HepG2 (cell line): ENCODE data around the gene UBQLN2. TPM values are rescaled to one million over a fixed set of nuclear protein-coding genes. Genes with fewer than 3 reads are reported as not detected.

Experiments
- ATAC-seq: fragments of 200-7000 bp; cut with Tn5 transposase; 3 replicates; pipeline ENCODE4 v1.9.1; 2020; ENCODE audit warnings: mild to moderate bottlenecking, moderate library complexity
- Bru-seq: library from RNA; stranded (reverse); fragments of 400-500 nt; gene quantifications from one replicate; lab custom pipeline; 2021; lab: Mats Ljungman, UMichigan
- BruChase-seq, 2 experiments: library from RNA; stranded (reverse); fragments of 400-500 nt; gene quantifications; one replicate each; lab custom pipeline; 2021; lab: Mats Ljungman, UMichigan
- BruUV-seq: library from RNA; stranded (reverse); fragments of 400-500 nt; replicated peaks from 2 replicates; lab custom pipeline; 2021; lab: Mats Ljungman, UMichigan
- CTCF ChIA-PET: fragments of 300-600 bp; formaldehyde crosslinking; extraction: SDS; loops from one replicate; lab custom pipeline; 2021; ENCODE audit warnings: low total read pairs, inconsistent platforms, low intra/inter-chr PET ratio; lab: Yijun Ruan, JAX
- POLR2A ChIA-PET: fragments of 350-600 bp; sonication (Branson Sonifier 250); formaldehyde crosslinking; loops from one replicate; lab custom pipeline; 2020; ENCODE audit warnings: antibody characterized with exemption, inconsistent platforms; lab: Yijun Ruan, JAX
- DNase-seq: peaks from one replicate; pipeline ENCODE4 v3.0.0-alpha.2; 2015; ENCODE audit warnings: low spot score
- FAIRE-seq: peaks from 3 replicates; lab custom pipeline; 2011; peaks lifted over from hg19 to GRCh38; lab: Jason Lieb, UNC
- H2AFZ ChIP-seq: one replicate; pipeline ENCODE4 v1.6.1; 2011; ENCODE audit warnings: low read length, inconsistent platforms
- H3K27ac ChIP-seq: fragments of 300-600 bp; 3 replicates; pipeline ENCODE4 v1.8.0; 2011; ENCODE audit warnings: mixed run types, mild to moderate bottlenecking, mixed read lengths, low read length, inconsistent platforms; ENCODE audit not compliant: insufficient read depth; ENCODE audit errors: extremely low read length
- H3K27me3 ChIP-seq, 2 experiments: fragments of 200-600 bp in 1 of 2; 2 replicates in 1 of 2; 3 replicates in 1 of 2; pipeline versions ENCODE4 v1.6.0 to v1.8.0; 2011; ENCODE audit warnings: low read length in 2 of 2, mild to moderate bottlenecking in 2 of 2, moderate library complexity in 2 of 2, inconsistent platforms in 1 of 2; ENCODE audit not compliant: insufficient read depth in 2 of 2, control insufficient read depth in 1 of 2
- H3K36me3 ChIP-seq, 2 experiments: fragments of 200-600 bp in 1 of 2; replicated peaks in 1 of 2; 2 replicates in 1 of 2; 3 replicates in 1 of 2; pipeline versions ENCODE4 v1.5.1 to v1.8.0; 2011; ENCODE audit warnings: low read length in 2 of 2, inconsistent platforms in 1 of 2; ENCODE audit not compliant: insufficient read depth in 2 of 2, control insufficient read depth in 1 of 2
- H3K4me1 ChIP-seq: 2 replicates; pipeline ENCODE4 v1.5.1; 2012; ENCODE audit warnings: low read length, inconsistent platforms; ENCODE audit not compliant: insufficient read depth
- H3K4me2 ChIP-seq: 2 replicates; pipeline ENCODE4 v1.6.0; 2011; ENCODE audit warnings: low read depth, low read length, inconsistent platforms
- H3K4me3 ChIP-seq, 3 experiments: fragments of 200-600 bp in 1 of 3; sonication (generic), shearing (Covaris generic) in 1 of 3; replicated peaks in 1 of 3; 2 replicates each; pipeline ENCODE4 v1.5.1; 2011 to 2016; ENCODE audit warnings: low read length in 3 of 3, inconsistent platforms in 2 of 3, low read depth in 2 of 3, mild to moderate bottlenecking in 2 of 3, control low read depth in 1 of 3, mixed read lengths in 1 of 3; ENCODE audit not compliant: insufficient read depth in 1 of 3
- H3K79me2 ChIP-seq: one replicate; pipeline ENCODE4 v1.6.1; 2011; ENCODE audit warnings: low read length, inconsistent platforms; ENCODE audit not compliant: insufficient read depth
- H3K9ac ChIP-seq: 2 replicates; pipeline ENCODE4 v1.6.0; 2011; ENCODE audit warnings: mild to moderate bottlenecking, low read depth, low read length, inconsistent platforms; ENCODE audit not compliant: insufficient read depth
- H3K9me3 ChIP-seq: 2 replicates; pipeline ENCODE4 v1.5.1; 2012; ENCODE audit warnings: mild to moderate bottlenecking, low read length
- H4K20me1 ChIP-seq: 2 replicates; pipeline ENCODE4 v1.6.0; 2011; ENCODE audit warnings: inconsistent platforms, mild to moderate bottlenecking, low read length, moderate library complexity; ENCODE audit not compliant: insufficient read depth
- AGO2 ChIP-seq: fragments of 200-400 bp; formaldehyde crosslinking; optimal IDR thresholded peaks from 2 replicates; pipeline ENCODE3; 2017; ENCODE audit warnings: mild to moderate bottlenecking, low read depth, low read length, moderate library complexity
- ASH2L ChIP-seq: fragments of 300-600, 200-600 bp; sonication (generic); IDR thresholded peaks from 2 replicates; pipeline ENCODE4 v1.7.0; 2017; ENCODE audit warnings: low read depth, mild to moderate bottlenecking, moderate library complexity, mixed read lengths, low read length; ENCODE audit not compliant: insufficient read length
- GABPB1 ChIP-seq: IDR thresholded peaks from 2 replicates; pipeline ENCODE4 v1.6.1; 2016; ENCODE audit warnings: mild to moderate bottlenecking, missing genetic modification reagents, moderate library complexity, missing compliant biosample characterization
- HNRNPLL ChIP-seq: fragments of 200-400 bp; formaldehyde crosslinking; IDR thresholded peaks from 2 replicates; pipeline ENCODE4 v1.6.1; 2017; ENCODE audit warnings: mild to moderate bottlenecking, low read depth, low read length; ENCODE audit not compliant: poor library complexity, severe bottlenecking
- KLF9 ChIP-seq: IDR thresholded peaks from 2 replicates; pipeline ENCODE4 v1.6.1; 2016; ENCODE audit warnings: low read depth
- KMT2B ChIP-seq: IDR thresholded peaks from 2 replicates; pipeline ENCODE4 v1.6.1; 2016; ENCODE audit warnings: missing genetic modification reagents, missing compliant biosample characterization
- MYC ChIP-seq: sonication (generic); formaldehyde crosslinking; IDR thresholded peaks from 2 replicates; pipeline ENCODE4 v1.9.0; 2021; ENCODE audit warnings: missing genetic modification reagents, borderline replicate concordance
- SMAD3 ChIP-seq: sonication (generic); formaldehyde crosslinking; IDR thresholded peaks from 2 replicates; pipeline ENCODE4 v1.4.0; 2020; ENCODE audit warnings: missing genetic modification reagents
- SRSF1 ChIP-seq: fragments of 200-400 bp; formaldehyde crosslinking; optimal IDR thresholded peaks from 2 replicates; pipeline ENCODE3; 2017; ENCODE audit warnings: mild to moderate bottlenecking, low read depth, low read length, moderate library complexity
- SRSF4 ChIP-seq: fragments of 200-400 bp; formaldehyde crosslinking; IDR thresholded peaks from one replicate; pipeline ENCODE4 v1.6.1; 2018; ENCODE audit warnings: mild to moderate bottlenecking, low read depth, low read length, moderate library complexity; ENCODE audit not compliant: poor library complexity, severe bottlenecking
- ZFP37 ChIP-seq: sonication (generic); formaldehyde crosslinking; IDR thresholded peaks from 2 replicates; pipeline ENCODE4 v1.4.0; 2020; ENCODE audit warnings: missing genetic modification reagents, borderline replicate concordance
- ZNF253 ChIP-seq: sonication (generic); formaldehyde crosslinking; IDR thresholded peaks from 2 replicates; pipeline ENCODE4 v1.8.0; 2022; ENCODE audit warnings: mild to moderate bottlenecking, missing genetic modification reagents, borderline replicate concordance
- ZNF281 ChIP-seq: sonication (generic); formaldehyde crosslinking; IDR thresholded peaks from 2 replicates; pipeline ENCODE4 v1.4.0; 2020; ENCODE audit warnings: missing genetic modification reagents, borderline replicate concordance
- ZNF883 ChIP-seq: sonication (generic); formaldehyde crosslinking; IDR thresholded peaks from 2 replicates; pipeline ENCODE4 v1.5.1; 2020; ENCODE audit warnings: mild to moderate bottlenecking, missing genetic modification reagents; ENCODE audit errors: not compliant biosample characterization
- WGBS: methylation state at CpG from one replicate; pipeline ENCODE4 v1.1.6; 2017; ENCODE audit warnings: low lambda C conversion rate; 5-methylcytosine and 5-hydroxymethylcytosine counted together
- in situ Hi-C: cut with HindIII; loops from 2 replicates; pipeline ENCODE4 v1.10.0; 2017; ENCODE audit warnings: low pct_unique_long_range_greater_than_20kb; ENCODE audit not compliant: extremely low pct_ligation_motif_present
- intact Hi-C: fragments of 100-400 bp; cut with micrococcal nuclease; formaldehyde crosslinking; loops from one replicate; pipeline ENCODE4 v1.10.0; 2022; ENCODE audit not compliant: unreplicated experiment
- long read RNA-seq, 2 experiments: library from RNA in 1 of 2; library from polyadenylated mRNA in 1 of 2; stranded (forward) in 1 of 2; unstranded in 1 of 2; transcript quantifications; one replicate each; pipeline ENCODE4 v2.0.0, GENCODE V29; 2019 to 2022
- polyA minus RNA-seq, 3 experiments: library from RNA; depleted of rRNA, polyadenylated mRNA; stranded (reverse); fragments of >200 nt; gene quantifications; 2 replicates each; pipeline ENCODE4 v1.2.3, GENCODE V29; 2011; ENCODE audit warnings: low replicate concordance in 1 of 3
- polyA plus RNA-seq, 8 experiments: library from polyadenylated mRNA; depleted of rRNA in 3 of 8; stranded (reverse) in 7 of 8; unstranded in 1 of 8; fragments of >200 nt; fragmentation: Illumina TruSeq in 4 of 8; extraction: Trizol in 4 of 8; gene quantifications; 2 replicates each; pipeline versions ENCODE4 v1.2.1 to v1.2.3, GENCODE V29; 2011 to 2016; ENCODE audit warnings: low read depth in 4 of 8, missing spikeins in 1 of 8, mixed read lengths in 1 of 8; ENCODE audit not compliant: insufficient read depth in 1 of 8
- total RNA-seq, 5 experiments: library from RNA; depleted of rRNA; stranded (reverse); fragments of >200 nt; fragmentation: Illumina TruSeq; extraction: Trizol; gene quantifications; 2 replicates each; pipeline ENCODE4 v1.2.3, GENCODE V29; 2016; ENCODE audit warnings: low read depth in 1 of 5

UBQLN2 gene
- total RNA-seq (2016; rRNA removed; fragmentation: Illumina TruSeq; extraction: Trizol) (4.1 and 6.9 TPM in 2 replicates), polyA plus RNA-seq (2011; rRNA removed) (7.2 and 7.6 TPM in 2 replicates), polyA minus RNA-seq (2011; rRNA and poly(A)+ RNA removed; ENCODE audit: low replicate concordance) (16.2 and 56.0 TPM in 2 replicates), Bru-seq, nascent RNA (percentile 89 among the genes with signal in this experiment), BruChase-seq, experiment 1, labeled RNA remaining after a 6-hour chase (percentile 97 among the genes with signal in this experiment), BruChase-seq, experiment 2, labeled RNA remaining after a 2-hour chase (percentile 97 among the genes with signal in this experiment)
- total RNA-seq (2016; cell fraction: cytosol; rRNA removed; fragmentation: Illumina TruSeq; extraction: Trizol; ENCODE audit: low read depth): 0.53 and 0.71 TPM in 2 replicates
- 4.1 and 7.0 TPM in 2 replicates for total RNA-seq (2016; cell fraction: insoluble cytoplasmic fraction; rRNA removed; fragmentation: Illumina TruSeq; extraction: Trizol)
- total RNA-seq (2016; cell fraction: membrane; rRNA removed; fragmentation: Illumina TruSeq; extraction: Trizol): 2.5 and 2.7 TPM in 2 replicates
- 7.1 and 7.3 TPM in 2 replicates for total RNA-seq (2016; cell fraction: nucleus; rRNA removed; fragmentation: Illumina TruSeq; extraction: Trizol)
- 6.3 and 8.1 TPM in 2 replicates for polyA plus RNA-seq (2011; cell fraction: cytosol; rRNA removed)
- 6.3 and 7.2 TPM in 2 replicates for polyA plus RNA-seq (2011; cell fraction: nucleus; rRNA removed)
- polyA plus RNA-seq (2012): 9.6 and 10.1 TPM in 2 replicates
- 0.43 and 0.59 TPM in 2 replicates for polyA plus RNA-seq (2016; cell fraction: cytosol; fragmentation: Illumina TruSeq; extraction: Trizol; ENCODE audit: low read depth)
- 10.4 and 13.8 TPM in 2 replicates for polyA plus RNA-seq (2016; cell fraction: insoluble cytoplasmic fraction; fragmentation: Illumina TruSeq; extraction: Trizol; ENCODE audit: low read depth)
- polyA plus RNA-seq (2016; cell fraction: membrane; fragmentation: Illumina TruSeq; extraction: Trizol; ENCODE audit: low read depth): 2.0 and 2.5 TPM in 2 replicates
- 6.8 and 7.8 TPM in 2 replicates for polyA plus RNA-seq (2016; cell fraction: nucleus; fragmentation: Illumina TruSeq; extraction: Trizol; ENCODE audit: insufficient read depth, low read depth)
- polyA minus RNA-seq (2011; cell fraction: cytosol; rRNA and poly(A)+ RNA removed): 11.5 and 15.8 TPM in 2 replicates
- polyA minus RNA-seq (2011; cell fraction: nucleus; rRNA and poly(A)+ RNA removed): 18.4 and 20.9 TPM in 2 replicates
- long read RNA-seq, experiment 1, full-length matches to known transcripts: 7 of 8 reads
- long read RNA-seq, experiment 1, partial matches to known transcripts: 0 of 8 reads
- long read RNA-seq, experiment 1, other reads (novel, unspliced or antisense): 1 of 8 reads
- long read RNA-seq, experiment 2, full-length matches to known transcripts: 43 of 43 reads
- long read RNA-seq, experiment 2, partial matches to known transcripts: 0 of 43 reads
- long read RNA-seq, experiment 2, other reads (novel, unspliced or antisense): 0 of 43 reads

DNA sequence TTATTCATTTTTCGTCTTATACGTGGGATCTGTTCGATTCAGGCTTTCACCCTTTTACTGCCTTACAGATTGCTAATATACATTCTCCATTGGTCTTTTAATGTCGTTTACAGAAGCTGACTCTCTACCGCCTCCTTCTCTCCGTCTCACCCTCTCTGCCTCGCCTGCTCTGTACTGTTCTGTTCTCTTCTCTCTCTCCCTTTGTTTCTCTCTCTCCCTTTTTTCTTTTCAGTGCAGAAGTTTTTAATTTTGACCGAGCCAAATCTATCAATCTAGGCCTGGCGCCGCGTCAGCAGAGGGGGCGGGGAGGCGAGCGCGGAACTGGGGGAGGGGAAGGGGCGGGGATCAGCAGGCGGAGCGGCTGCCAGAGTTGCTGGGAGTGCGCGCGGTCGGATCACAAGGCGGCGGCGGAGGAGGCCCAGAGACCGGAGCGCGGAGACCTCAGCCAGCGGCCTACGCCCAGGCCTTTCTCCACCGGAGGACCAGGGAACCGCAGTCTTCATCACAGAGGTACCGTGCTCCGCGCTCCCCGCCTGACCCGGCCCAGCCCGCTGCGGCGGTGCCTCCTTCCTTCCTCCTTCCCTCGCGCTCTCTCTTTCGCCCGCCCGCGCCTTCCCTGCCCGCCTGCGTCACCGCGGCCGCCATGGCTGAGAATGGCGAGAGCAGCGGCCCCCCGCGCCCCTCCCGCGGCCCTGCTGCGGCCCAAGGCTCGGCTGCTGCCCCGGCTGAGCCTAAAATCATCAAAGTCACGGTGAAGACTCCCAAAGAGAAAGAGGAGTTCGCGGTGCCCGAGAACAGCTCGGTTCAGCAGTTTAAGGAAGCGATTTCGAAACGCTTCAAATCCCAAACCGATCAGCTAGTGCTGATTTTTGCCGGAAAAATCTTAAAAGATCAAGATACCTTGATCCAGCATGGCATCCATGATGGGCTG lies at the start of gene UBQLN2:
UBQLN2 (plus strand) TSS at position 397 of the 931 bp plus-strand sequence; CDS start at position 644, 247 bp downstream.
- Histone ChIP-seq H3K9me3 (no peaks in the 10 kb centered on the region), H4K20me1 (peaks cover 11% of the 10 kb centered on the region; the same call in 1 of the 2 replicates), H3K4me3 (peak within 1 kb of the TSS; percentile 76 to 80 (median 79)), H3K4me1 (no peaks in the 10 kb centered on the region), H3K9ac (peak within 1 kb of the TSS; percentile 81), H3K27me3 (no peaks in the 10 kb centered on the region; a peak in 1 of 5 replicates), H3K27ac (peak within 1 kb of the TSS; percentile 82), H3K79me2 (peaks cover 37% of the 10 kb centered on the region), H3K4me2 (peak within 1 kb of the TSS; percentile 87), H2AFZ (peak within 1 kb of the TSS; percentile 92), H3K36me3 (no peaks in the 10 kb centered on the region)
- no peak for FAIRE-seq
- BruUV-seq: no TSS peak
- intact Hi-C loops: loop anchor here (2.0 kb wide), 1 partner anchor 33 kb away; no protein-coding TSS in a partner anchor
- POLR2A ChIA-PET: no interaction called here
- ATAC-seq: peak; percentile 92
- peak; percentile 30 for DNase-seq
- in situ Hi-C loops: no loop called here
- CTCF ChIA-PET: no interaction called here
- under 1% methylated on average over 21 of the region's 70 CpGs for WGBS
- TF ChIP-seq SRSF1 (peak; percentile 68), ZFP37 (CRISPR knock-in tag) (no peak), SMAD3 (CRISPR knock-in tag) (0 out of 2 replicates have a peak, but pooled peaks have one; percentile 15), GABPB1 (CRISPR knock-in tag) (peak; percentile 66; the same call in 1 of the 2 replicates), SRSF4 (no peak), ZNF253 (CRISPR knock-in tag) (no peak), HNRNPLL (peak; percentile 48), ASH2L (peak; percentile 78), KLF9 (CRISPR knock-in tag) (no peak), MYC (peak; percentile 56; the same call in 1 of the 2 replicates), AGO2 (peak; percentile 43), KMT2B (CRISPR knock-in tag) (peak; percentile 47; the same call in 1 of the 2 replicates), ZNF281 (CRISPR knock-in tag) (peak; percentile 84), ZNF883 (CRISPR knock-in tag) (no peak)
